NOMO-1 treated with DMSO at 0.1 percent for 48 hours (cell line): ENCODE data around the gene TAS2R14.

Experiments used
- DNase-seq: peaks from one replicate; lab custom pipeline; 2025; ENCODE audit not compliant: unreplicated experiment; lab: John Stamatoyannopoulos, UW

The TAS2R14 gene

DNA sequence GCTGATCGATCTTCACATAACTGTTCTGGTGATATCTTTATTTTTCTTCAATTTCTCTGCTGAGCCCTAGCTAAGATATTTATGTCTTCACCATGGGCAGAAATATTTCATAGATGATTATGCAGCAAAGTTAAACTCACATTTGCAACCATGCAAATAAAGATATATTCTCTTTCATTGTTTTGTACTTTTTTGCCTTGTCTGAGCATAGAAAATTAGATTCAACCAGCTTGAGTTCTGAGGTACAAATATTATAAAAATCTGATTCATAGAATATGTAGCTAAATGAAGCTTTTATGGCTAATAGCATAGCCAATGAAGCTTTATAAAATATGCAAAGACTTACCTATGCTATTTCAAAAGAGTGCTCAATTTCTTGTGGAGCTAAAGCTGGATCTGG is 29.6 kb downstream of the TAS2R14 start, which contains the start of gene TAS2R13:
Gene TAS2R13, minus strand, starts transcription at position 101 of the 400 bp plus-strand sequence. CDS start 264 bp downstream, outside the sequence.
- no peak for DNase-seq

DNA sequence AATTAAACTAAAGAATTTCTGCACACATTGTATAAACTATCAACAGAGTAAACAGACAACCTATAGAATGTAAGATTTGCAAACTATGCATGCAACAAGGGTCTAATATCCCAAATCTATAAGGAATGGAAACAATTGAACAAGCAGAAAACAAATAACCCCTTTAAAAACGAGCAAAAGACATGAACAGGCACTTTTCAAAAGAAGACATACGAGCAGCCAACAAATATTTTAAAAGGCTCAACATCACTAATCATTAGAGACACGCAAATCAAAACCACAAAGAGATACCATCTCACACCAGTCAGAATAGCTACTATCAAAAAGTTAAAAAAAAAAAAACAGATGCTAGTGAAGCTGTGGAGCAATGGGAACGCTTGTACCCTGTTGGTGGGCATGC is 34.4 kb downstream of the TAS2R14 start:
- DNase-seq, result no peak

DNA sequence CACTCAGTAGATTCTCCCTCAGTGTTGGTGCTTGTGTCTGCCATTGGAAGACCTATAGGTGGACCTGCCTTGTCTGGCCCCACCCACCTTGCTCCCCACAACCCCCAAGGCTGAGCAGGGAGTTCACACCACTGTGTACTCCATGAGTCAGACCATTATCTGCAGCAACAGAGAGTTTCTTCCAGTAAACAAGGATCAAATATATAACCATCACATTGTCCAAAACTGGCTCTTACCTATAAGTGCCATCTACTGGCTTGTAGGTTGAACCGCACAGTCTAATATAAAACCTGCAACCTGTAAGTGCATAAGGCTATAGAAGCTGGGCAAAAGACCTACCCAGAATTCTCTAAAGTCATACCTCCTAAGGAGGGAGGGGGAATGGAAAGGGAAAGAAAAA is 37.6 kb downstream of the TAS2R14 start:
- no peak for DNase-seq

DNA sequence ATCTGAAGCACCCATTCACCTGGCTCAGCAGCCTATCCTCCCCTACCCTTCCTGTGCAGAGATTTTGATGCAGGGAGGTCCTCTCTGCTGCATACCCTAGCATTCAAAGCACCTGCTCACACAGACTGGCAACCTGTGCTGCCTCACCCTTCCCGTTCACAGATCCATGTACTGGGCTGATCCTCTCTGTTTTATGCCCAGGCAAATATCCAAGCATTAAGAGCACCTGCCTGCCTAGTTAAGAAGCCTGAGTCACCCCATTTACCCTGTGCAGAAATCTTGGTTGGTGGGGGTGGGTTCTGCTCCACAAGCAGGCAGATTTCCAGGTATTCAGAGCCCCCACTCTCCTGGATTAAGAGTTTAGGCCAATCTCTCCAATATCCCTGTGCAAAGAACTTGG is 38.1 kb downstream of the TAS2R14 start:
- DNase-seq, result no peak

DNA sequence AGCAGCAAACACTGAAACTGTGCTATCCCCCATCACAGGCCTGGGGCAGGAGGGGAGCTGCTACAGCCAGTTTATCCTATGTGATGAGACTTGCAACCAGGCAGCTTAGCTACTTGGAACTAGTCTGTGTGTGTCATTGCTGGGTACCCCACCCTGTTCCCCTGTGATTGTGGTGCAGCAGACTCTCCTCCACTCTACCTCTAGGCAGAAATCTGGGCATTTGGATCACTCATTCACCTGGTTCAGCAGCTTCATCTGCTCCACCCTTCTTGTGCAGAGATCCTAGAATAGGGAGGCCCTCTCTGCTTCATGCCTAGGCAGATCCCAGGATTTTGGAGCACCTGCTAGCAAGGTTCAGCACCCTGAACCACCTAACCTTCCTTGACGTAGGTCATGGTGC is 38.5 kb downstream of the TAS2R14 start:
- no peak for DNase-seq

DNA sequence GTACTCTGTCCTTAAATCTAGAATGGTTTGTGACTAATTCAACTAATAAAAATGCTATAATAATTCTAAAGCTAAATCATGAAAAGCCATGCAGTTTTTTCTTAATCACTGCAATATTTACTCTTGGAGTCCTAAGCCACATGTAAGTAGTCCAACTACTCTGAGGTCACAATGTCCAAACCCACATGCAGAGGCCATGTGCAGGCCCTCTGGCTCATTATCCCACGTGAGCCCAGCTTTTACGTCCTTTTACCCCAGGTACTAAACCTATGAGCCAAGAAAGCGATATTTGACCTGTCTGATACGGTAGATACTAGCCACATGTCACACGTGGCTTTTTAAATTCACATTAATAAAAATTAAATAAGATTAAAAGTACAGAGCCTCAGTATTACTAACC is 42.2 kb downstream of the TAS2R14 start:
- DNase-seq, result no peak

DNA sequence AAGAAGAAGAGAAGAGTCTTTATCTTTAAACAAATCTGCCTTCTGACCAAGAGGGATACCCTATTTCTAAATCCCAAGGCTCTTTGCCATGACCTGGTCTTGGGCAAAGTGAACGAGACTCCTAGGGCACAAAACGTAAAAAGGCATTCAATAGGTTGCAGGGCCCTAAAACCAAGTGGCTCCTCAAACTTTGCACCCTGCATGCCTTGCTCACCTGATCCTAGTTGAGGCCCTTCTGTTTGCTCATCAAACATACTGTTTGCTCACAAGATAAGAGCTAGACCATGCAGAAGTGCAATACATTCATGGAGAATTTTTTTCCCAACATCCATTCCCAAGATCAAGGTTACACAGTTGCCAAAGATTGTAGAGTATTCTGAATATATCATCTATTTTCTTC is 47.1 kb downstream of the TAS2R14 start:
- DNase-seq, result no peak

DNA sequence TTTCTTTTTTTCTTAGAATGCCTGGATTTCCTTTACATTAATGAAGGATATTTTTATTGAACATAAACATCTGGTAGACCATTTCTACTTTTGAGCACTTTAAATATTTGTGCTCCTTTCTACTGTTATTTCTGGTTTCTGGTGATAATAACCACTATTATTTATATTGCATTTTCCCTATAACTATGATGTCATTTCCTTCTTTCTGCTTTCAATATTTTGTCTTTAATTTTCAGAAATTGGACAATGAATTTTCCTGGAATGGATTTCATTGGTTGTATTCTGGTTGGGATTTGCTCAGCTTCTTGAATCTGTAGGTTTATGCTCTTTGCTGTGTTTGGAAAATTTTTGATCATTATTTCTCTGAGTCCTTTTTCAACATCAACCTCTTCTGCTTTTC is 49.8 kb downstream of the TAS2R14 start:
- DNase-seq, result no peak
